Neural cell (in vitro differentiated cells): ENCODE data around the gene ZNF486.
"Not testable (repeated sequence)": the region's sequence is repeated elsewhere in the genome, so short reads cannot be mapped to it uniquely, and the experiment has no call there.

Source experiments
- MXI1 ChIP-seq: fragments of 450-650 bp; conservative IDR thresholded peaks from 2 replicates; pipeline ENCODE4 v1.6.1; 2014; ENCODE audit warnings: antibody characterized with exemption, mild to moderate bottlenecking; ENCODE audit not compliant: poor library complexity, severe bottlenecking
- POLR2AphosphoS5 ChIP-seq: IDR thresholded peaks from 2 replicates; pipeline ENCODE4 v1.6.1; 2012
- TF ChIP-seq, protein P1 (sequence below): IDR thresholded peaks from 2 replicates; pipeline ENCODE4 v1.6.1; 2012; ENCODE audit warnings: borderline replicate concordance
- TF ChIP-seq, protein P2 (sequence below): fragments of 450-650 bp; IDR thresholded peaks from 2 replicates; pipeline ENCODE4 v1.5.1; 2014; ENCODE audit warnings: antibody characterized with exemption, mild to moderate bottlenecking, moderate library complexity; ENCODE audit not compliant: poor library complexity, severe bottlenecking

DNA sequence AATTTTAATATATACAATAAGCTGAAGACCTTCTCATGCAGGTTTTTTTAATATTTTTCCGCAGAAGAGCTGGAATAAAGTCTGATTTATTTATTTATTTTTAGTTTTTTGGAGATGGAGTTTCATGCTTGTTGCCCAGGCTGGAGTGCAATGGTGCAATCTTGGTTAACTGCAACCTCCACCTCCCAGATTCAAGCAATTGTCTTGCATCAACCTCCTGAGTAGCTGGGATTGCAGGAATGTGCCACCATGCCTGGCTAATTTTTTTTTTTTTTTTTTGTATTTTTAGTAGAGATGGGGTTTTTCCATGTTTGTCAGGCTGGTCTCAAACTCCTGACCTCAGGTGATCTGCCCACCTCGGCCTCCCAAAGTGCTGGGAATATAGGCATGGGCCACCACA, 34.1 kb upstream of the ZNF486 start:
- TF ChIP-seq, protein P1, sequence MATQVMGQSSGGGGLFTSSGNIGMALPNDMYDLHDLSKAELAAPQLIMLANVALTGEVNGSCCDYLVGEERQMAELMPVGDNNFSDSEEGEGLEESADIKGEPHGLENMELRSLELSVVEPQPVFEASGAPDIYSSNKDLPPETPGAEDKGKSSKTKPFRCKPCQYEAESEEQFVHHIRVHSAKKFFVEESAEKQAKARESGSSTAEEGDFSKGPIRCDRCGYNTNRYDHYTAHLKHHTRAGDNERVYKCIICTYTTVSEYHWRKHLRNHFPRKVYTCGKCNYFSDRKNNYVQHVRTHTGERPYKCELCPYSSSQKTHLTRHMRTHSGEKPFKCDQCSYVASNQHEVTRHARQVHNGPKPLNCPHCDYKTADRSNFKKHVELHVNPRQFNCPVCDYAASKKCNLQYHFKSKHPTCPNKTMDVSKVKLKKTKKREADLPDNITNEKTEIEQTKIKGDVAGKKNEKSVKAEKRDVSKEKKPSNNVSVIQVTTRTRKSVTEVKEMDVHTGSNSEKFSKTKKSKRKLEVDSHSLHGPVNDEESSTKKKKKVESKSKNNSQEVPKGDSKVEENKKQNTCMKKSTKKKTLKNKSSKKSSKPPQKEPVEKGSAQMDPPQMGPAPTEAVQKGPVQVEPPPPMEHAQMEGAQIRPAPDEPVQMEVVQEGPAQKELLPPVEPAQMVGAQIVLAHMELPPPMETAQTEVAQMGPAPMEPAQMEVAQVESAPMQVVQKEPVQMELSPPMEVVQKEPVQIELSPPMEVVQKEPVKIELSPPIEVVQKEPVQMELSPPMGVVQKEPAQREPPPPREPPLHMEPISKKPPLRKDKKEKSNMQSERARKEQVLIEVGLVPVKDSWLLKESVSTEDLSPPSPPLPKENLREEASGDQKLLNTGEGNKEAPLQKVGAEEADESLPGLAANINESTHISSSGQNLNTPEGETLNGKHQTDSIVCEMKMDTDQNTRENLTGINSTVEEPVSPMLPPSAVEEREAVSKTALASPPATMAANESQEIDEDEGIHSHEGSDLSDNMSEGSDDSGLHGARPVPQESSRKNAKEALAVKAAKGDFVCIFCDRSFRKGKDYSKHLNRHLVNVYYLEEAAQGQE = not testable (repeated sequence)
- TF ChIP-seq, protein P2, sequence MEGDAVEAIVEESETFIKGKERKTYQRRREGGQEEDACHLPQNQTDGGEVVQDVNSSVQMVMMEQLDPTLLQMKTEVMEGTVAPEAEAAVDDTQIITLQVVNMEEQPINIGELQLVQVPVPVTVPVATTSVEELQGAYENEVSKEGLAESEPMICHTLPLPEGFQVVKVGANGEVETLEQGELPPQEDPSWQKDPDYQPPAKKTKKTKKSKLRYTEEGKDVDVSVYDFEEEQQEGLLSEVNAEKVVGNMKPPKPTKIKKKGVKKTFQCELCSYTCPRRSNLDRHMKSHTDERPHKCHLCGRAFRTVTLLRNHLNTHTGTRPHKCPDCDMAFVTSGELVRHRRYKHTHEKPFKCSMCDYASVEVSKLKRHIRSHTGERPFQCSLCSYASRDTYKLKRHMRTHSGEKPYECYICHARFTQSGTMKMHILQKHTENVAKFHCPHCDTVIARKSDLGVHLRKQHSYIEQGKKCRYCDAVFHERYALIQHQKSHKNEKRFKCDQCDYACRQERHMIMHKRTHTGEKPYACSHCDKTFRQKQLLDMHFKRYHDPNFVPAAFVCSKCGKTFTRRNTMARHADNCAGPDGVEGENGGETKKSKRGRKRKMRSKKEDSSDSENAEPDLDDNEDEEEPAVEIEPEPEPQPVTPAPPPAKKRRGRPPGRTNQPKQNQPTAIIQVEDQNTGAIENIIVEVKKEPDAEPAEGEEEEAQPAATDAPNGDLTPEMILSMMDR = not testable (repeated sequence)
- not testable (repeated sequence) for TF ChIP-seq POLR2AphosphoS5, MXI1
